Right cardiac atrium (tissue), 5 donors: ENCODE data around the gene LSAMP. TPM values are rescaled to one million over a fixed set of nuclear protein-coding genes. Genes with fewer than 3 reads are reported as not detected.

Source experiments
- ATAC-seq, 2 donors: fragments of 200-7000 bp; cut with Tn5 transposase; one replicate each; pipeline versions ENCODE4 v1.8.0 to v1.9.1; 2020; ENCODE audit warnings: moderate library complexity in 2 of 2, mild to moderate bottlenecking in 1 of 2
- DNase-seq, 3 donors: peaks; one replicate each; pipeline ENCODE4 v3.0.0-alpha.2; 2020
- H3K27ac ChIP-seq: one replicate; pipeline ENCODE4 v1.5.1; 2013; ENCODE audit warnings: mild to moderate bottlenecking, low read length, control low read depth, moderate library complexity
- H3K27me3 ChIP-seq: one replicate; pipeline ENCODE4 v1.6.1; 2013; ENCODE audit not compliant: control insufficient read depth, insufficient read depth
- H3K4me1 ChIP-seq: one replicate; pipeline ENCODE4 v1.6.1; 2013; ENCODE audit warnings: low read length; ENCODE audit not compliant: control insufficient read depth, insufficient read depth
- H3K4me3 ChIP-seq: one replicate; pipeline ENCODE4 v1.5.1; 2013; ENCODE audit warnings: low read length, control low read depth
- H3K9me3 ChIP-seq: one replicate; pipeline ENCODE4 v1.6.1; 2013; ENCODE audit warnings: low read length; ENCODE audit not compliant: control insufficient read depth
- WGBS: extraction: QIAGEN DNeasy Blood & Tissue Kit; methylation state at CpG from one replicate; pipeline ENCODE4 v1.1.7; 2013; 5-methylcytosine and 5-hydroxymethylcytosine counted together
- intact Hi-C, 4 donors: fragments of 100-400 bp; cut with DNase I; formaldehyde crosslinking; loops; one replicate each; pipeline versions ENCODE4 v1.11.0 to v1.14.0; 2022 to 2023
- polyA plus RNA-seq: library from polyadenylated mRNA; stranded (reverse); fragments of 200-250 nt; gene quantifications from one replicate; pipeline ENCODE4 v1.2.3, GENCODE V29; 2013
- total RNA-seq, 4 donors: library from RNA; stranded (reverse); fragmentation: NEBNext Ultra II Directional; extraction: Animal tissue kit (Norgen Biotek cat#: 25700); gene quantifications; one replicate each; pipeline ENCODE4 v1.2.1, GENCODE V29; 2021
- donor health status: healthy with polysubstance abuse.
- donor health status: DM: no; HTN: yes; CAD: no.
- donor health status: DM: no; HTN: no; CAD: no.
- donor health status: DM: no; HTN: yes; CAD: no; lungs with severe emphysema.
- donor health status: DM: yes; HTN: yes; CAD: no.

Gene LSAMP
- total and polyA plus RNA-seq, 5 donors = 1.4 to 6.2 (median 3.7) TPM

DNA sequence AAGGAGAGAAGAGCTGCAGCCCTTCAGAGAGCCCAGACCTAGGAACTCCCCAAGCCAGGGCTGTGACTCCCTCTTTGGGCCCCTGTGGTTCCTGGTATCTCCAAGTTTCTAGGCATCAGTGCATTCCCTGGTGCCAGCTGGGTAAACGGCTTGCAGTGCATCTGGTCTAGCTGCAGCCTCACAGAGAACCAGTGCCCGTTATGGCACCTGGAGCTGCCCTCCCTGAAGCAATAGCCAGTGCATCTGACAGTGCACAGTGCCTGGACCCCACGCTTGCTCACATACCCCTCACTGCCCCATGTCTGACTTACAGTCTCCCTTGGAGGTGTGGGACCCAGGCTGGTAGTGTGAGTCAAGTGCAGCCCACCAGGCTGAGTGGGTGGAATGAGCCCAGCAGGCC, 52.1 kb downstream of the LSAMP start:
- Histone ChIP-seq H3K9me3 (no peaks in the 10 kb centered on the region), H3K4me1 (no peaks in the 10 kb centered on the region), H3K27me3 (no peaks in the 10 kb centered on the region), H3K27ac (no peak overlapping the region), H3K4me3 (no peak overlapping the region)
- ATAC-seq (peak in 1 of 2 donors; percentile 26), DNase-seq (peak in 2 of 3 donors; percentile 8 to 26)
- intact Hi-C loops = no loop called here
- 85% methylated on average over 3 of the region's 3 CpGs for WGBS

DNA sequence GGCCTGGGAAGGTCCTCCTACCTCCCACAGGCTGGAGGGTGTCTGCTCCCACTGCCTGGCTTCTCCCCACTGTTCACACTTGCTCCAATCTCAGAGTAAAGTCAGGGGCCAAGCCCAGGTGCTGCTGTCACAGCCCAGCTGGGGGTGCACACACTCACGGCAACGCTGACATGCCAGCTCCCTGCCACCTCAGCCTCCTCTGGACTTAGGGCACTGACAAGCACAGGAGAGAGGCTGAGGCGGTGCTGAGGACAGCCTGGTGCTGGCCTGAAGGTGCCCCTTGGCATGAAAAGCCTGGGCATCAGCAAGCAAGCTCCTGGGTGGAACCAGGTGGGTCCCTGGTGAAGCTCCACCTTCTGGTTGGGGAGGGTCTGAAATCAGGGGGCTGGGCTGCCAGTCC, 53.0 kb downstream of the LSAMP start:
- Histone ChIP-seq H3K9me3 (no peaks in the 10 kb centered on the region), H3K27ac (no peak overlapping the region), H3K4me3 (no peak overlapping the region), H3K4me1 (no peaks in the 10 kb centered on the region), H3K27me3 (no peaks in the 10 kb centered on the region)
- intact Hi-C loops = no loop called here
- 89% methylated on average over 3 of the region's 3 CpGs for WGBS
- ATAC-seq (no peak), DNase-seq (peak in 2 of 3 donors; percentile 5 to 19)

DNA sequence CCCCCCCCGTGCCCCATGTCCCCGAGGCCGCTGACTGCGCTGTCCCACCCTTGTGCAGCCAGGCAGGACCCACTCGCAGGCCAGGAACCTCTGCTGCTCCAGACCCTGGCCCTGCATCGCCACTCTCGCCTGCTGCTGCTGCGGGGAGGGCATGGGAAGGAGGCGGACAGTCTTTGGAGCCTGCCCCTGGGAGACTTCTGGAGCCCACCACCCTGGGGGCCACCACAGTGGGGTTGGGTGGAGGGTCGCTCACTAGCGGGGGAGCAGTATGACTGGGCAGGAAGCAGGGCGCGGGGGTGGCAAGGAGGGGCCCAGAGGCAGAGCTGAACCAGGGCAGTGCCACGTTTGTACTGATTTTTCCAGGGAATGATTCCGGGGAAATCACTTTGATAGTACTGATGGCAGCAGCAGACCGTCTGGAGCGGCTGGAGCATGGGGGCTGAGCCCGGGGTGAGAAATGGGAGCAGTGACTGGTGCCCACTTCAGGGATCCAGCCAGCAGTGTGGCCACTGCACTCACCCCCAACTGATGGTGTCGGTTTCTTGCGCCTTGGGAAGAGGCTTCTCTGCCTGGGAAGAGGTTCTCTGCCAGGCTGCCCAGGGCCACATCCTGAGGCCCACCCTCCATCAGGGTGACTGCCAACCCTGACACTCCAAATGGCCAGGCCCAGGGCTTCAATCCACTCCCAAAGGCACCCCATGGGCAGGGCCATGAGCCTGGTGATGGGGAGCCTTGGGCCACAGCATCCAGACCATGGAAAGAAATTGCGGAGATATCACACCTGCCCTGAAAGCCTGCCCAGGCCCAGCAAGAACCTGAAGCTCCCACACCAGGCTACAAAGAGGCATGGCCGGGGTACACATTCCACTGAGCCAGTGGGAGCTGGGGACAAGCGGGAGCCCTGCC, 53.7 kb downstream of the LSAMP start:
- WGBS = 92% methylated on average over 23 of the region's 23 CpGs

DNA sequence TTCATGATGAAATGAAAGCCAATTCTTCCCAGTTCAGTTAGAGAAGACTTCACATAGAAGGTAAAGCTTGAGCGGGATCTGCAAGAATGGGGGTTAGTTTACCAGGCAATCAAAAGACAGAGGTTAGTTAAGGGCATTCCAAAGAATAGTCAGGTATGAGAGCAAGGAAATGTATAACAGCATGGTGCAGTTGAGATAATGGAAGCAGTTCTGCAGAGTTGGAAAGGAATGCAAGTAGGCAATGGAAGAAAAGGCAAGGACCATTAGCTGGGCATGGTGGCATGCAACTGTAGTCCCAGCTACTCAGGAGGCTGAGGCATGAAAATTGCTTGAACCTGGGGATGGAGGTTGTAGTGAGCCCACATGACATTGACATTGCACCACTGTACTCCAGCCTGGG, 55.0 kb downstream of the LSAMP start:
- no peak for ATAC-seq
- intact Hi-C loops = no loop called here
- Histone ChIP-seq H3K9me3 (no peaks in the 10 kb centered on the region), H3K4me1 (no peaks in the 10 kb centered on the region), H3K27ac (no peak overlapping the region), H3K27me3 (no peaks in the 10 kb centered on the region), H3K4me3 (no peak overlapping the region)
- WGBS = 97% methylated on average over 1 of the region's 1 CpG
- no peak for DNase-seq

More for the DNA sequence above, 53.7 kb downstream of the LSAMP start:
- H3K9me3 ChIP-seq = no peaks in the 10 kb centered on the region
- DNase-seq (peak; percentile 7 to 55 (median 16)), ATAC-seq (peak in 1 of 2 donors; percentile 38)
- intact Hi-C loops = no loop called here
- H3K27ac ChIP-seq = no peak overlapping the region
- H3K4me3 ChIP-seq = no peak overlapping the region
- H3K4me1 ChIP-seq = no peaks in the 10 kb centered on the region
- no peaks in the 10 kb centered on the region for H3K27me3 ChIP-seq

DNA sequence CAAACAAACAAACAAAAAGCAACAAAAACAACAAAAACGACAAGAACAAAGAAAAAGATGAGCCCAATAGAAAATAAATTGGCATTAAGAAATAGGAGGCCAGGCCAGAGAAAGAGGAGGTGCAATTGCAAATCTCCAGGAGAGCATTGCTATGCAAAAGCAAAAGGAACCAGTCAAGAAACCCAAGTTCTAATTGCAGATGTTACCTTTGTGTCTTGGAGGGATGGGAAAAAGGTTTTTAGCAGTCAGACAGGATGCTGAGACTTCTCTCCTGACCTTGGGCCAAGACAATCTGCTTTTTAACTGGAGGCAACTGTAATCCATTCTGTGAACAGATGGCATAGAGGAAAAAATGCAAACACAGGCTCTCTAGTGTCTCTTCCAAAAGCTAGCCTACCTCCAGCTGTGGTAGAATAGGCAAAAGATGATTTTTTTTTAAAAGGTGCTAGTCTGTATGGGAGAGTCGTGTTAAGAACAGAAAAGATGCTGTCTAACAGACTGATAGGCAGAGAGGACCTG, 56.4 kb downstream of the LSAMP start:
- DNase-seq (no peak), ATAC-seq (no peak)
- Histone ChIP-seq H3K27ac (no peak overlapping the region), H3K4me3 (no peak overlapping the region), H3K9me3 (no peaks in the 10 kb centered on the region), H3K4me1 (no peaks in the 10 kb centered on the region), H3K27me3 (no peaks in the 10 kb centered on the region)
- intact Hi-C loops = no loop called here
- 39% methylated on average over 2 of the region's 2 CpGs for WGBS

DNA sequence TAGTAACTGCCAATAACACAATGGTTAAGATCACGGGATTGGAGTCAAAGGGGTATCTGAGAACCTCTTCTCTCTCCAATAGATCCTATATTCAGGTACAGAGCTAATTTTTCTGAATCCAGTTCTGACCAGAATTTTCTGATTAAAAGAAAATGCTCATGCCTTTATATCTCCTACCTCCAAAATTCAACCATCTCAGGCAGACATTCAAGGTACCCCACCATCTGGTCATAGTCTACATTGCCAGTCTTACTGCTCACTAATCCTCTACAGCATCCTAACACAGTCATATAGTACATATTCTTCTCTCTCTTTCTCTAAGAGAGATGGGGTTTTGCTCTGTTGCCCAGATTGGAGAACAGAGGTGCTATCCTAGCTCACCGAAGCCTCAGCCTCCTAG, 59.1 kb downstream of the LSAMP start:
- no peaks in the 10 kb centered on the region for H3K27me3 ChIP-seq
- no peak for DNase-seq
- no peak overlapping the region for H3K27ac ChIP-seq
- H3K4me3 ChIP-seq = no peak overlapping the region
- H3K9me3 ChIP-seq = no peaks in the 10 kb centered on the region
- no peak for ATAC-seq
- H3K4me1 ChIP-seq = no peaks in the 10 kb centered on the region
- WGBS = 79% methylated on average over 2 of the region's 2 CpGs
- intact Hi-C loops = no loop called here

DNA sequence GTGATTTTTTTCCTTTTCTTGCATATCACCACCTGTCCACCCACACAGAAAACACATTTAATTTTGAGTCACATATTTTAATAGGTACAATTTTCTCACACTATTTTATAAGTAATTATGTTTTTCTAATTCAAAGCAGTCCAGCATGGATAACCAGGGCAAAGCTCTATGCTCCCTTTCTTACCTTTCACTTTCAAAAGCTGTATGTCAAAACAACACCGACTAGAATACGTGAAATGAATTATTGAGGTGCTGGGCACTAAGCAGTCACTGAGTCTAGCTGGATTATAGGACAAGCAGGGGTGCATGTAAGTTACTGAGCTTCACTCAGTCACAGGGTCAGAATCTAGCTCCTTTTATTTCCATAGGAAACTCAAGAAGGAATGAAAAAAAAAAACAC, 60.6 kb downstream of the LSAMP start:
- 75% methylated on average over 2 of the region's 2 CpGs for WGBS
- intact Hi-C loops = no loop called here
- H3K4me1 ChIP-seq = no peaks in the 10 kb centered on the region

DNA sequence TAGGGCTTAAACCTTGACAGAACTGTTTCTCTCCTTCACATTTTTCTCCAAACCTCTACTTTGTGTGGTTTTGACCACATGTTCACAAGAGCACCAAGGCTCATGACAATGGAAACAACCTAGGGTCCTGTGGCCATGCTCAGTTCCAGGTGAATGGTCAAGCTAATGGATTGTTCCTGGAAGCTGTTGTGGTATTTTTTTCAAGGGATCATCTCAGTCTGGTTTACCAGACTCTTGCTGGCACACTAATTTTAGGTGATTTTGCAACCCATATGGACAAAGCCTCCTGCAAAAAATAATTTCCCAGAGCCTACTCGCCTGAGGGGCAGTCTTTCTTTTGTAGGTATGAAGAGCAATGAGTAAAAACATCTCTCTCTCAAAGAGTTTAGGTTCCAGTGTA, 67.2 kb downstream of the LSAMP start:
- DNase-seq (no peak), ATAC-seq (no peak)
- Histone ChIP-seq H3K9me3 (no peaks in the 10 kb centered on the region), H3K4me3 (no peak overlapping the region), H3K27ac (no peak overlapping the region), H3K27me3 (no peaks in the 10 kb centered on the region), H3K4me1 (no peaks in the 10 kb centered on the region)
- 86% methylated on average over 1 of the region's 1 CpG for WGBS
- intact Hi-C loops = no loop called here

More for the DNA sequence above, 60.6 kb downstream of the LSAMP start:
- DNase-seq = no peak
- Histone ChIP-seq H3K27ac (no peak overlapping the region), H3K9me3 (no peaks in the 10 kb centered on the region), H3K27me3 (no peaks in the 10 kb centered on the region), H3K4me3 (no peak overlapping the region)
- ATAC-seq = no peak

DNA sequence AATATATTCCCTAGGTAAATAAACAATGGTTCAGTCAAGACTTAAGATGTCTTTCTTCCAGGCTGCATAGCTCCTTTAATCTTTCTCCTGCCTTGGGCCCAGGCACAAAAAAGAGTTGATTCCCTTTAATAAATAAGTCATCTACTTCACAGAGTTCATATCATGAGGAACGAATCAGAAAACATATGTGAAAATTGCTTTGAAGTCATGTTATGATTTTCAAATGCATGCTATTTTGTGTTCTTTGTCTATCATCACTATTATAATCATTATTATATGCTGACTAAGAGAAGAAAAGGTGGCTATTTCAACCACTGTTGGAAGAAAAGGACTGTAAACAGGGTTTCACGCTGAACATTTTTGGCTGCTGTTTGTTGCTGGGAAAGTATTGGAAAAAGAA, 70.4 kb downstream of the LSAMP start:
- Histone ChIP-seq H3K27me3 (no peaks in the 10 kb centered on the region), H3K9me3 (no peaks in the 10 kb centered on the region), H3K4me1 (no peaks in the 10 kb centered on the region), H3K4me3 (no peak overlapping the region), H3K27ac (no peak overlapping the region)
- WGBS = 47% methylated on average over 2 of the region's 2 CpGs
- ATAC-seq (no peak), DNase-seq (no peak)
- intact Hi-C loops = no loop called here

DNA sequence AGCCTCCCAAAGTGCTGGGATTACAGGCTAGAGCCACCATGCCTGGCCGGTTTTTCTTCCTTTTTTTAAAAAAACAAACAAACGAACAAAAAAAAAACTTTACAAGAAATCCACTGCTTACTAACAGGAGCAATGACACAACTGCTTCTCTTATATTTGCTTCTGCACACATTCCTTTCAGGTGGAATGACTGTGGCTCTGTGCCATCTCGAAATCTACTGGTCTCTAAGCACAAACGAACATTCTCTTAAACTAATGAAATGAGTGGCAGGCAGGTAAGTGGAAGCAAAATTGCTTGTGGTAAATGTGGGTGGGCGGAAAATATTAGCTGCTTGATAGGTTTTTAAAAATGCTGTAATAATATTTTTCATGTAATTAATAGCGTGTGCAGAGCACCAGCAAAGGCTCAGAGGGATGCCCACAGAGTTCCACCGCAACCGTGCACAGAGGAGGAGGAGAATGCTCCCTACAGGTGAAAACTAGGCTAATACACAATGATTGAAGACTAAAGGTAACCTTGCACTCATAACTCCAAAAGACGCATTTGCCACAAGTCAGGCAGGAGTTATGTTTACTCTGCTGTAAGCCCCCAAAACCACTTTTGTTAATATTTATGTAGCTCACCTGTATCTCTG, 77.4 kb downstream of the LSAMP start:
- WGBS = 83% methylated on average over 9 of the region's 9 CpGs
- Histone ChIP-seq H3K27me3 (no peaks in the 10 kb centered on the region), H3K4me3 (no peak overlapping the region), H3K4me1 (no peaks in the 10 kb centered on the region), H3K27ac (no peak overlapping the region), H3K9me3 (no peaks in the 10 kb centered on the region)
- DNase-seq (no peak), ATAC-seq (no peak)
- intact Hi-C loops = no loop called here

DNA sequence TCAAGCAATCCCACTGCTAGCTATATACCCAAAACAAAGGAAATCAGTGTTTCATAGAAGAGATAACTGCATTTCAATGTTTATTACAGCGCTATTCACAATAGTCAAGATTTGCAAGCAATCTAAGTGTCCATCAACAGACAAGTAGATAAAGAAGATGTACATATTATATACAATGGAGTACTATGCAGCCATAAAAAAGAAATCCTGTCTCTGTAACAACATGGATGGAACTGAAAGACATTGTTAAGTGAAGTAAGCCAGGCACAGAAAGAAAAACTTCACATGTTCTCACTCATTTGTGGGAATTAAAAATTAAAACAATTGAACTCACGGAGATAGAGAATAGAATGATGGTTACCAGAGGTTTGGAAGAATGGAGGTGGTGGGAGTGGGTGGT, 89.2 kb downstream of the LSAMP start:
- Histone ChIP-seq H3K27me3 (no peaks in the 10 kb centered on the region), H3K4me3 (no peak overlapping the region), H3K27ac (no peak overlapping the region), H3K4me1 (no peaks in the 10 kb centered on the region), H3K9me3 (no peaks in the 10 kb centered on the region)
- intact Hi-C loops = no loop called here
- 95% methylated on average over 2 of the region's 2 CpGs for WGBS
- no peak for DNase-seq
- ATAC-seq = no peak
